Gastroesophageal sphincter (tissue), 3 donors: ENCODE data around the gene RAB22A.

Source experiments
- EP300 ChIP-seq: sonication (generic); formaldehyde crosslinking; IDR thresholded peaks from one replicate; pipeline ENCODE4 v1.6.1; 2017; ENCODE audit warnings: antibody characterized with exemption, mild to moderate bottlenecking
- POLR2A ChIP-seq, 2 donors: fragments of 450-650 bp; IDR thresholded peaks; one replicate each; pipeline ENCODE4 v1.6.1; 2017; ENCODE audit warnings: antibody characterized with exemption in 2 of 2, mild to moderate bottlenecking in 2 of 2, moderate library complexity in 1 of 2
- TF ChIP-seq, protein P1 (sequence below), 4 experiments: fragments of 200-600 bp in 2 of 4; fragments of 450-650 bp in 2 of 4; sonication (generic) in 1 of 4; IDR thresholded peaks; one replicate each; pipeline ENCODE4 v1.5.1; 2017 to 2019; ENCODE audit warnings: antibody characterized with exemption in 4 of 4, mild to moderate bottlenecking in 2 of 4, moderate library complexity in 2 of 4

DNA sequence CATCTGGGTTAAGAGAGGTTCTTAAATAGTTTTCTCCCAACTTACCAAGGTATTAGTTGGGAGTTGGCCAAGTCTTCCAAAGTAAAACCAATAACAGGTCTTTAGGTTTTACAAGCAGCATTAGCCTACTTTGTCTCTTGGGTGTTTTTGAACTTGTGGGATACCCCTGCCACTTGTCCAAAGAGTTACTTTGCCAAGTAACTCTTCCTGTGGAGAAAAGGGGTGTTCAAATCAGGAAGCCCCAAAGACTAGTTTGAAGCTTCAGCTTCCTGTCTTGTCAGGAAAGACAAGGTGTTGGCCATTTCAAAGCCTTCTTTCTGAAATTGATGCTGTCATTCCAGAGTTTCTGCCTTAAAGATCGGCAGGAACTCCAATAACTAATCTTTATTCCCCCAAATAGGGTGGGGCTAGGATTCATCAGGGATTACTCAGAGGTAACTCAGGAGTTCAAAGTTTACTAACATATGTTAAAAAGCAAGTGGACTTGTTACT lies 822 bp downstream of the RAB22A start:
- TF ChIP-seq, protein P1, sequence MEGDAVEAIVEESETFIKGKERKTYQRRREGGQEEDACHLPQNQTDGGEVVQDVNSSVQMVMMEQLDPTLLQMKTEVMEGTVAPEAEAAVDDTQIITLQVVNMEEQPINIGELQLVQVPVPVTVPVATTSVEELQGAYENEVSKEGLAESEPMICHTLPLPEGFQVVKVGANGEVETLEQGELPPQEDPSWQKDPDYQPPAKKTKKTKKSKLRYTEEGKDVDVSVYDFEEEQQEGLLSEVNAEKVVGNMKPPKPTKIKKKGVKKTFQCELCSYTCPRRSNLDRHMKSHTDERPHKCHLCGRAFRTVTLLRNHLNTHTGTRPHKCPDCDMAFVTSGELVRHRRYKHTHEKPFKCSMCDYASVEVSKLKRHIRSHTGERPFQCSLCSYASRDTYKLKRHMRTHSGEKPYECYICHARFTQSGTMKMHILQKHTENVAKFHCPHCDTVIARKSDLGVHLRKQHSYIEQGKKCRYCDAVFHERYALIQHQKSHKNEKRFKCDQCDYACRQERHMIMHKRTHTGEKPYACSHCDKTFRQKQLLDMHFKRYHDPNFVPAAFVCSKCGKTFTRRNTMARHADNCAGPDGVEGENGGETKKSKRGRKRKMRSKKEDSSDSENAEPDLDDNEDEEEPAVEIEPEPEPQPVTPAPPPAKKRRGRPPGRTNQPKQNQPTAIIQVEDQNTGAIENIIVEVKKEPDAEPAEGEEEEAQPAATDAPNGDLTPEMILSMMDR (IDR thresholded peaks at IDR 0.05) = no peak
- TF ChIP-seq EP300 = no peak
- no peak for TF ChIP-seq POLR2A (IDR thresholded peaks at IDR 0.05)
